NCI-H2107 treated with DMSO at 0.1 percent for 48 hours (cell line): ENCODE results near the gene ASIC2.
"Not testable (repeated sequence)": the region's sequence is repeated elsewhere in the genome, so short reads cannot be mapped to it uniquely, and the experiment has no call there.

Experiments
- DNase-seq: peaks from one replicate; lab custom pipeline; 2025; ENCODE audit not compliant: unreplicated experiment; lab: John Stamatoyannopoulos, UW

ASIC2 gene

GRCh38 chr17:32992321-32993033 is 300.6 kb downstream of the ASIC2 start:
- DNase-seq: no peak

GRCh38 chr17:32988481-32989101 is 304.5 kb downstream of the ASIC2 start:
- no peak for DNase-seq

GRCh38 chr17:32987868-32988267 is 305.2 kb downstream of the ASIC2 start:
- DNase-seq: not testable (repeated sequence)

GRCh38 chr17:32987453-32987805 is 305.7 kb downstream of the ASIC2 start:
- not testable (repeated sequence) for DNase-seq

GRCh38 chr17:32985050-32985756 is 307.9 kb downstream of the ASIC2 start:
- no peak for DNase-seq

- not testable (repeated sequence) for DNase-seq
Measured at GRCh38 chr17:32981611-32982010, 311.5 kb downstream of the ASIC2 start.

GRCh38 chr17:32980230-32980629 is 312.9 kb downstream of the ASIC2 start:
- DNase-seq: no peak

- DNase-seq: no peak
Measured at GRCh38 chr17:32976605-32977004, 316.5 kb downstream of the ASIC2 start.

- no peak for DNase-seq
Measured at GRCh38 chr17:32976131-32976530, 317.0 kb downstream of the ASIC2 start.

GRCh38 chr17:32971171-32971570 is 321.9 kb downstream of the ASIC2 start:
- DNase-seq: no peak

GRCh38 chr17:32970281-32970680 is 322.8 kb downstream of the ASIC2 start:
- no peak for DNase-seq

- DNase-seq: not testable (repeated sequence)
Measured at GRCh38 chr17:32969231-32969630, 323.9 kb downstream of the ASIC2 start.

GRCh38 chr17:32964541-32964940 is 328.6 kb downstream of the ASIC2 start:
- DNase-seq: no peak
